Measurements from ENCODE around the gene TYW1B. TPM values are rescaled to one million over a fixed set of nuclear protein-coding genes. Genes with fewer than 3 reads are reported as not detected.
A peak's percentile ranks its signal among the peaks of the same experiment; 100 is the strongest.
"Not testable (repeated sequence)": the region's sequence is repeated elsewhere in the genome, so short reads cannot be mapped to it uniquely, and the experiment has no call there.

TYW1B gene
- total RNA-seq, 1 donor from 2014 or later, result 2.3 TPM

DNA sequence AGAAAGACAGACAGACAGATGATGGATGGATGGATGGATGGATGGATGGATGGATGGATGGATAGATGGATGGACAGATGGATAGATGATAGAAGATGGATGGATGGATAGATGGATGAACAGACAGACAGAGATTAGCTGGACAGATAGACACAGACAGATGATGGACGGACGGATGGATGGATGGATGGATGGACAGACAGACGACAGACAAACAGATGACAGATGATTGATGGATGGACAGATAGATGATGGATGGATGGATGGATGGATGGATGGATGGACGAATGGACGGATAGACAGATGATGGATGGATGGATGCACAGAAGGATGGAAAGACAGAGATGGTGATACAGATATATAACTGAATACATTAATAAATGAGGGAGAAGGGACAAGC lies 224.9 kb downstream of the TYW1B start:
- Mint-ChIP-seq H3K4me1 (ENCODE audit: unreplicated experiment) (peaks cover 6% of the 10 kb centered on the region), H3K27me3 (ENCODE audit: unreplicated experiment) (no peaks in the 10 kb centered on the region), H3K4me3 (ENCODE audit: unreplicated experiment) (no peak overlapping the region), H3K9me3 (ENCODE audit: unreplicated experiment) (peaks cover 4% of the 10 kb centered on the region), H3K36me3 (ENCODE audit: unreplicated experiment) (peaks cover 4% of the 10 kb centered on the region), H3K27ac (ENCODE audit: unreplicated experiment) (no peak overlapping the region)
- no peak for DNase-seq (ENCODE audit: extremely low spot score, unreplicated experiment)
- TF ChIP-seq, protein P1, sequence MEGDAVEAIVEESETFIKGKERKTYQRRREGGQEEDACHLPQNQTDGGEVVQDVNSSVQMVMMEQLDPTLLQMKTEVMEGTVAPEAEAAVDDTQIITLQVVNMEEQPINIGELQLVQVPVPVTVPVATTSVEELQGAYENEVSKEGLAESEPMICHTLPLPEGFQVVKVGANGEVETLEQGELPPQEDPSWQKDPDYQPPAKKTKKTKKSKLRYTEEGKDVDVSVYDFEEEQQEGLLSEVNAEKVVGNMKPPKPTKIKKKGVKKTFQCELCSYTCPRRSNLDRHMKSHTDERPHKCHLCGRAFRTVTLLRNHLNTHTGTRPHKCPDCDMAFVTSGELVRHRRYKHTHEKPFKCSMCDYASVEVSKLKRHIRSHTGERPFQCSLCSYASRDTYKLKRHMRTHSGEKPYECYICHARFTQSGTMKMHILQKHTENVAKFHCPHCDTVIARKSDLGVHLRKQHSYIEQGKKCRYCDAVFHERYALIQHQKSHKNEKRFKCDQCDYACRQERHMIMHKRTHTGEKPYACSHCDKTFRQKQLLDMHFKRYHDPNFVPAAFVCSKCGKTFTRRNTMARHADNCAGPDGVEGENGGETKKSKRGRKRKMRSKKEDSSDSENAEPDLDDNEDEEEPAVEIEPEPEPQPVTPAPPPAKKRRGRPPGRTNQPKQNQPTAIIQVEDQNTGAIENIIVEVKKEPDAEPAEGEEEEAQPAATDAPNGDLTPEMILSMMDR (IDR thresholded peaks at IDR 0.05), result no peak

DNA sequence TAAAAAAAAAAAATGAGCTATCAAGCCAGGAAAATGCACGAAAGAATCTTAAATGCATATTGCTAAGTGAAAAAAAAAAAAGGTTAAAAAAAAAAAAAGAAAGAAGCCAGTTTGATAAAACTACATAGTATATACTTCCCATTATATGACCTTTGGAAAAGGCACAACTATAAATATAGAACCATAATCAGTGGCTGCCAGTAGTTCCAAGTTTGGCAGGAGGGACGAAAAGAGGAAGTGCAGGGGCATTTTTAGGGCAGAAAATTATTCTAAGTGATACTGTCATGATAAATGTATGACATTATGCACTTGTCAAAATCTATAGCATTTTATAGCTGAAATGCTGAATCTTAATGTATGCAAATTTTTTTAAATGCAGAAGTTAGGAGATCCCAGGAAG lies 226.3 kb downstream of the TYW1B start:
- not testable (repeated sequence) for DNase-seq (ENCODE audit: extremely low spot score, unreplicated experiment); H3K27ac Mint-ChIP-seq (ENCODE audit: unreplicated experiment); H3K36me3 Mint-ChIP-seq (ENCODE audit: unreplicated experiment)

DNA sequence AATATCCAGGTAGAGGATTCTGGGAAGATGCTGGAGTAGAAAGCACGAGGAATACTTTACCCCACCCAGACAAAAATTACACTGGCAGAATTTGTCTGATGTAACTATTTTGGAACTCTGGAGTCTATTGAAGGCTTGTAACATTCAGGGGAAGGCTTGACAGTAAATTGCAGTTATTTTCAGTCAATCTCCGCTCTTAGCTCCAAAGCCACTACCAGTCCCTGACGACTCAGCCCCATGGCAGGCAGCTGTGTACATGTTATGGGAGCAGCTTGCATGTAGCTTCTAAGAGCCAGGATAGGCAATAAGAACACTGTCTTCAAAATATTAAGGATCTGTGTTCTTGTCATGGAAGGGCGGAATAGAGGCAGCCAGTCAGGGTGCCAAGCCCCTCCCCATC lies 238.0 kb downstream of the TYW1B start:
- Mint-ChIP-seq H3K9me3 (ENCODE audit: unreplicated experiment) (peaks cover 26% of the 10 kb centered on the region), H3K36me3 (ENCODE audit: unreplicated experiment) (peaks cover 10% of the 10 kb centered on the region)
- H3K27ac Mint-ChIP-seq (ENCODE audit: unreplicated experiment); H3K27me3 Mint-ChIP-seq (ENCODE audit: unreplicated experiment); H3K4me1 Mint-ChIP-seq (ENCODE audit: unreplicated experiment); H3K4me3 Mint-ChIP-seq (ENCODE audit: unreplicated experiment); DNase-seq (ENCODE audit: extremely low spot score, unreplicated experiment): not testable (repeated sequence)

More for the DNA sequence above, 226.3 kb downstream of the TYW1B start:
- not testable (repeated sequence) for H3K4me3 Mint-ChIP-seq (ENCODE audit: unreplicated experiment); H3K9me3 Mint-ChIP-seq (ENCODE audit: unreplicated experiment); H3K27me3 Mint-ChIP-seq (ENCODE audit: unreplicated experiment); H3K4me1 Mint-ChIP-seq (ENCODE audit: unreplicated experiment)

DNA sequence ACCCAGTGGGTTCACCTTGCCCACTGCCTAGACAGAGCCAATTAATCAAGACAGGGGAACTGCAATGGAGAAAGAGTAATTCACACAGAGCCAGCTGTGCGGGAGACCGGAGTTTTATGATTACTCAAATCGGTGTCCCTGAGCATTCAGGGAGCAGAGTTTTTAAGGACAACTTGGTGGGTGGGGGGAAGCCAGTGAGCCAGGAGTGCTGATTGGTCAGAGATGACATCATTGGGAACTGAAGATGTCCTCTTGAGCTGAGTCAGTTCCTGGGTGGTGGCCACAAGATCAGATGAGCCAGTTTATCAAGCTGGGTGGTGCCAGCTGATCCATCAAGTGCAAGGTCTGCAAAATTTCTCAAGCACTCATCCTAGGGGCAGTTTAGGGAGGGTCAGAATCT lies 240.7 kb downstream of the TYW1B start:
- not testable (repeated sequence) for H3K4me3 Mint-ChIP-seq (ENCODE audit: unreplicated experiment); H3K27me3 Mint-ChIP-seq (ENCODE audit: unreplicated experiment); H3K4me1 Mint-ChIP-seq (ENCODE audit: unreplicated experiment); H3K27ac Mint-ChIP-seq (ENCODE audit: unreplicated experiment); DNase-seq (ENCODE audit: extremely low spot score, unreplicated experiment)
- Mint-ChIP-seq H3K9me3 (ENCODE audit: unreplicated experiment) (peaks cover 26% of the 10 kb centered on the region), H3K36me3 (ENCODE audit: unreplicated experiment) (peaks cover 10% of the 10 kb centered on the region)

DNA sequence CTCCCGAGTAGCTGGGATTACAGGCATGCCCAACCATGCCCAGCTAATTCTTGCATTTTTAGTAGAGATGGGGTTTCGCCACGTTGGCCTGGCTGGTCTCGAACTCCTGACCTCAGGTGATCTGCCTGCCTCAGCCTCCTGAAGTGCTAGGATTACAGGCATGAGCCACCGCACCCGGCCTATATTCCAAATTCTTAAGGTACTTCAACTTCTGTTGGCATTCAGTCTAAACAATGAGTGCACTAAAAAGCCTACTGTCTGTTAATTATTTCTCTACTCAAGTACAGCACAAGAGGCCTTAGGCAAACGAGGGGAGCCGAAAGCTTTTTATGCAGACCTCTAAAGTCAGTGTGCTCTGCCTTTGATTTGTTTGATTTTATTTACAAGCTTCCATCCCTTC lies 243.4 kb downstream of the TYW1B start:
- not testable (repeated sequence) for H3K27me3 Mint-ChIP-seq (ENCODE audit: unreplicated experiment); H3K4me3 Mint-ChIP-seq (ENCODE audit: unreplicated experiment); H3K4me1 Mint-ChIP-seq (ENCODE audit: unreplicated experiment); H3K27ac Mint-ChIP-seq (ENCODE audit: unreplicated experiment); H3K36me3 Mint-ChIP-seq (ENCODE audit: unreplicated experiment); DNase-seq (ENCODE audit: extremely low spot score, unreplicated experiment)
- H3K9me3 Mint-ChIP-seq (ENCODE audit: unreplicated experiment), result peaks cover 14% of the 10 kb centered on the region

DNA sequence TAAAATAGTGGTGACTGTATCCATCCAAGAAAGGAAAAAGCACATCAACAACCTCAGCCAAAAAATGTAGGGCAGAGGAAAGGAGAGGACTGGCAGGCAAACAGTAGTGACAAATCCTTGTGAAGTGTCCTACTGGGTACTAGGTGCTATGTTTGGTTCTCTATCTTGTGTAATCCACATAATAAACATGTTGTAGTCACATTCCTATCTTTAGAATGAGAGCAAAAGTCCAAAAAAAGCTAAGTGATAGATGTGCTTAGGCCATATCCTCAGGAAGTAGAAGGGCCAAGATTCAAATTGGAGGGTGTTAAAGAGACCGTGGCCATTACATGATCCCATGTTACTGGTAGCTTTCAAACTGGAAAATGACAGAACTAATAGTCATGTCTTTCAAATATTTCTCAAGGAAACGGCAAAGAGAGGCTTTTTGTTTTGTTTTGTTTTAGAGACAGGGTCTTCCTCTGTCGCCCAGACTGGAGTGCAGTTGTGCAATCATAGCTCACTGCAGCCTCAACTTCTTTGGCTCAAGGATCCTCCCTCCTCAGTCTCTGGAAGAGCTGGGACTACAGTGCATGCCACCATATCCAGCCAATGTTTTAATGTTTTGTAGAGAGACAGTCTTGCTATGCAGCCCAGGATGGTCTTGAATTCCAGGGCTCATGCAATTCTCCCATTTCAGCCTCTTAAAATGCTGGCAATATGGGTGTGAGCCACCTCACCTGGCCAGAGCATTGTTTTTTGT lies 244.2 kb downstream of the TYW1B start:
- H3K27me3 Mint-ChIP-seq (ENCODE audit: unreplicated experiment); H3K27ac Mint-ChIP-seq (ENCODE audit: unreplicated experiment); H3K36me3 Mint-ChIP-seq (ENCODE audit: unreplicated experiment); H3K4me3 Mint-ChIP-seq (ENCODE audit: unreplicated experiment); DNase-seq (ENCODE audit: extremely low spot score, unreplicated experiment): not testable (repeated sequence)
- Mint-ChIP-seq H3K9me3 (ENCODE audit: unreplicated experiment) (peaks cover 14% of the 10 kb centered on the region), H3K4me1 (ENCODE audit: unreplicated experiment) (peaks cover 12% of the 10 kb centered on the region)

DNA sequence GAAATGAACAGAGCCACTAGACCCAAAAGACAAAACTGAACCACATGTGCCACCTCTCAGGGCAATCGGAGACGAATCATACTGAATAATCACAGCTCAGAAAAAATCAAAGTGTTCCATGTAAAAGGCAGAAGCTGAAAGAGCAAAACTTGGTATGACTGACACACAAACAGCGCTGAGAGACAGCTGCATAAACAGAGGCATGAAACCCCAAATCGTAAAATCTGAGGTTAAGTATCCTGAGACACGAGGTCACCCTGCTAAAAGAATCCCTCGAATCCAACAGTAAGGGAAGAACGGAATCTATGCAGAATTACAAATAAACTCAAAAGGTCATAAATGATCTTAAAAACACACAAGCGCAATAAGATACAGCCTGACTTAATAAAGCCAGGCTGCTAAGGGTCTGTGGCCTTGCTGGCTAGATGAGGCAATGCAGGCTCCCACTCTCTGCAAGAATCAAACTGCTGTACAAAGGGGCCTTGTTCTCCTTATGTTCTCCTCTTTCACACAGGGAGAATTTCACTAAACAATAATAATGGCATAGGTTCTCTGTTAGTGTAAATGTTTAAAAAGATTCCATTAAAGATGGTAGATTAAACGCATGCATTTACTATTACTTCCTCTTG lies 247.7 kb downstream of the TYW1B start:
- peak overlapping the region; percentile 8 for H3K27ac Mint-ChIP-seq (ENCODE audit: unreplicated experiment)
- peaks cover 12% of the 10 kb centered on the region for H3K4me1 Mint-ChIP-seq (ENCODE audit: unreplicated experiment)
- H3K36me3 Mint-ChIP-seq (ENCODE audit: unreplicated experiment); H3K27me3 Mint-ChIP-seq (ENCODE audit: unreplicated experiment); H3K4me3 Mint-ChIP-seq (ENCODE audit: unreplicated experiment); H3K9me3 Mint-ChIP-seq (ENCODE audit: unreplicated experiment); DNase-seq (ENCODE audit: extremely low spot score, unreplicated experiment): not testable (repeated sequence)

DNA sequence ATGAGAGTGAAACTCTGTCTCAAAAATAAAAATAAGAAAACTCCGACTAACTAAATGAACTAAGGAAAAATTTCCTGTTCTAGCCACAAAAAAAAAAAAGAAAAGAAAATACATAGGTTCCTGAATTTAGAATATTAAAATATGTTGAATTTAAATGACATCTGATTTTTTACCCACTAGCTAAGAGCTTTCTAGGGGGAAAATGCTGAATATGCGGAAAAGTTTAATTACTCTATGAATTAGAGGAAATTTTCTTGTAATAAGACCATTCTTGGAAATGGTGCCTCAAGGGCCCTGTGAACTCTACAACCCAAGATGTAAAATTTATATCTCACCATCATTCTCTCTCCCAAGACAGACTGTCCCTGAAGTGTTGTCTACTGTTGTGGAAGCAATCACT lies 250.9 kb downstream of the TYW1B start:
- TF ChIP-seq, protein P1 (IDR thresholded peaks at IDR 0.05), result no peak
- no peaks in the 10 kb centered on the region for H3K9me3 Mint-ChIP-seq (ENCODE audit: unreplicated experiment)
- H3K27ac Mint-ChIP-seq (ENCODE audit: unreplicated experiment), result no peak overlapping the region
- H3K36me3 Mint-ChIP-seq (ENCODE audit: unreplicated experiment), result peaks cover 5% of the 10 kb centered on the region
- peaks cover 12% of the 10 kb centered on the region for H3K4me1 Mint-ChIP-seq (ENCODE audit: unreplicated experiment)
- no peak overlapping the region for H3K4me3 Mint-ChIP-seq (ENCODE audit: unreplicated experiment)
- H3K27me3 Mint-ChIP-seq (ENCODE audit: unreplicated experiment), result no peaks in the 10 kb centered on the region
- DNase-seq (ENCODE audit: extremely low spot score, unreplicated experiment), result no peak

DNA sequence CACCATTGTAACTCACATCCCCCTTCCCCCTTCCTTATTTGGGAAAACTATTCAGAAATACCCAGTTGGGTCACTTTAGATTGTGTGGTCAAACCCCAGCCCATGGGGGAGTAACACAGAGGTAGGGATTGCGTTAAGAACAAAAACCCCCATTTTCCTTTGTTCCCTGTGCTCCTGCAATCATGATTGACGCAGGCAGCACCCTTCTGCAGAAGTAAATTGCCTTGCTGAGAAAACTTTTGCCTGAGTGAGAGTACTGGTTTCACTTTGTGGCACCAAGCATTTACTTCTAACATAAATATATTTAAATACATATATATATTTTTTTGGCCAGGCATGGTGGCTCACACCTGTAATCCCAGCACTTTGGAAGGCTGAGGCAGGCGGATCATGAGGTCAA lies 266.0 kb downstream of the TYW1B start:
- H3K27me3 Mint-ChIP-seq (ENCODE audit: unreplicated experiment); H3K27ac Mint-ChIP-seq (ENCODE audit: unreplicated experiment); H3K9me3 Mint-ChIP-seq (ENCODE audit: unreplicated experiment); H3K4me3 Mint-ChIP-seq (ENCODE audit: unreplicated experiment); DNase-seq (ENCODE audit: extremely low spot score, unreplicated experiment); H3K36me3 Mint-ChIP-seq (ENCODE audit: unreplicated experiment); H3K4me1 Mint-ChIP-seq (ENCODE audit: unreplicated experiment): not testable (repeated sequence)

DNA sequence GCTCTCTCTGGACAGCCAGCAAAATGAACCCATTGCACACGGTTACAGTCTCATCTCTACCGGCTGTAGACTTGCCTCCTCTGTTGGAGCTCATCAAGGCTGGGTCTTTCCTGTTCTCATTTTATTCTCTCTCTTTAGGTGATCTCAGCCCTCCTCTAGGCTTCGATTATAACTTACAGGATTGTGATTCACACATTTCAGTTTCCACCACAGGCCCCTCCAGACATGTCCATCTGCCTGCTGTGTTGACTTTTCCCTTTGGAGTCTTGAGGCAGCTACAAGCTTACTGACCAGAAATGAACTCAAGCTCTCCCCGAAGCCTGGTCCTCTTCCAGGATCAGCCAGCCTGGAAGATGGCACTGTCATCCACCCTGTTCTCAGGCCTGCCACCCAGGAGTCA lies 268.5 kb downstream of the TYW1B start:
- H3K36me3 Mint-ChIP-seq (ENCODE audit: unreplicated experiment); H3K4me1 Mint-ChIP-seq (ENCODE audit: unreplicated experiment); H3K4me3 Mint-ChIP-seq (ENCODE audit: unreplicated experiment); H3K9me3 Mint-ChIP-seq (ENCODE audit: unreplicated experiment); H3K27me3 Mint-ChIP-seq (ENCODE audit: unreplicated experiment); DNase-seq (ENCODE audit: extremely low spot score, unreplicated experiment); H3K27ac Mint-ChIP-seq (ENCODE audit: unreplicated experiment): not testable (repeated sequence)
